HG03469 (cell line): ENCODE results near the gene SLC28A1.
"Not testable (repeated sequence)": the region's sequence is repeated elsewhere in the genome, so short reads cannot be mapped to it uniquely, and the experiment has no call there.

Experiments used
- ATAC-seq: cut with Tn5 transposase; IDR thresholded peaks from one replicate; pipeline ENCODE4 v1.9.1; 2021; ENCODE audit warnings: mild to moderate bottlenecking, moderate library complexity, moderate number of reproducible peaks; ENCODE audit not compliant: unreplicated experiment

The SLC28A1 gene

GRCh38 chr15:84961707-84962106 is 77.2 kb downstream of the SLC28A1 start:
- ATAC-seq: no peak

- no peak for ATAC-seq
Observed at GRCh38 chr15:84962955-84963354, 78.5 kb downstream of the SLC28A1 start.

GRCh38 chr15:84967380-84967779 is 82.9 kb downstream of the SLC28A1 start:
- ATAC-seq: no peak

- no peak for ATAC-seq
Observed at GRCh38 chr15:84968301-84968700, 83.8 kb downstream of the SLC28A1 start.

GRCh38 chr15:84969257-84969656 is 84.8 kb downstream of the SLC28A1 start:
- no peak for ATAC-seq

GRCh38 chr15:84970843-84971242 is 86.4 kb downstream of the SLC28A1 start:
- ATAC-seq: no peak

GRCh38 chr15:84973492-84974460 is 89.3 kb downstream of the SLC28A1 start:
- ATAC-seq: no peak

GRCh38 chr15:84975871-84976351 is 91.4 kb downstream of the SLC28A1 start:
- ATAC-seq: no peak

GRCh38 chr15:84976746-84977345 is 92.4 kb downstream of the SLC28A1 start:
- ATAC-seq: no peak

GRCh38 chr15:84979651-84980050 is 95.2 kb downstream of the SLC28A1 start:
- no peak for ATAC-seq

- peak; percentile 29 for ATAC-seq
Observed at GRCh38 chr15:84980196-84981053, 96.0 kb downstream of the SLC28A1 start.

GRCh38 chr15:84981054-84981710 is 96.7 kb downstream of the SLC28A1 start:
- ATAC-seq: peak; percentile 42

GRCh38 chr15:84981711-84982300 is 97.3 kb downstream of the SLC28A1 start, which contains the start of gene PDE8A:
TSS of gene PDE8A (plus strand) at chr15:84981856. CDS start at chr15:84982163, 307 bp downstream.
- ATAC-seq: peak; percentile 10

- ATAC-seq: no peak
Observed at GRCh38 chr15:84982301-84982920, 97.9 kb downstream of the SLC28A1 start.

GRCh38 chr15:84983294-84983693 is 98.8 kb downstream of the SLC28A1 start:
- ATAC-seq: no peak

- no peak for ATAC-seq
Observed at GRCh38 chr15:84983711-84984110, 99.2 kb downstream of the SLC28A1 start.

GRCh38 chr15:84985158-84985557 is 100.7 kb downstream of the SLC28A1 start:
- ATAC-seq: no peak

GRCh38 chr15:84987351-84987750 is 102.9 kb downstream of the SLC28A1 start:
- not testable (repeated sequence) for ATAC-seq

GRCh38 chr15:84987949-84988624 is 103.6 kb downstream of the SLC28A1 start:
- ATAC-seq: no peak
